Measurements from ENCODE around the gene TRPV6.
A peak's percentile ranks its signal among the peaks of the same experiment; 100 is the strongest.

TRPV6 gene

DNA sequence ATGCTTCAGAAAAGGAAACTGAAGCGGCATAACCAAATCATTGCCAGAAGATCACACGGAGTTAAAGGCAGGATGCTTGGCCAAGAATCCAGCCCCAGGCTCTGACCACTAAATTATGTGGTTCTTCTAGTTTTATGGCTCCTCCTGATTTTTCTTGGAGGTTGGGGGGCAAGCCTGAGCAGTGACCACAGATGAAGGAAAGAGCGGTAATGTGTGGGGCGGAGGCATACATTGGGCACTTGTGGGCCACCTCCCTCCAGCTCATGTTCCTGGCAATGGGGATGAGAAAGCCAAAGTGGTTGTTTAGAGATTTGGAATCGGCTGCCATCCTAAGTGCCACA, 3.2 kb downstream of the TRPV6 start:
- DNase-seq: peak; percentile 39

DNA sequence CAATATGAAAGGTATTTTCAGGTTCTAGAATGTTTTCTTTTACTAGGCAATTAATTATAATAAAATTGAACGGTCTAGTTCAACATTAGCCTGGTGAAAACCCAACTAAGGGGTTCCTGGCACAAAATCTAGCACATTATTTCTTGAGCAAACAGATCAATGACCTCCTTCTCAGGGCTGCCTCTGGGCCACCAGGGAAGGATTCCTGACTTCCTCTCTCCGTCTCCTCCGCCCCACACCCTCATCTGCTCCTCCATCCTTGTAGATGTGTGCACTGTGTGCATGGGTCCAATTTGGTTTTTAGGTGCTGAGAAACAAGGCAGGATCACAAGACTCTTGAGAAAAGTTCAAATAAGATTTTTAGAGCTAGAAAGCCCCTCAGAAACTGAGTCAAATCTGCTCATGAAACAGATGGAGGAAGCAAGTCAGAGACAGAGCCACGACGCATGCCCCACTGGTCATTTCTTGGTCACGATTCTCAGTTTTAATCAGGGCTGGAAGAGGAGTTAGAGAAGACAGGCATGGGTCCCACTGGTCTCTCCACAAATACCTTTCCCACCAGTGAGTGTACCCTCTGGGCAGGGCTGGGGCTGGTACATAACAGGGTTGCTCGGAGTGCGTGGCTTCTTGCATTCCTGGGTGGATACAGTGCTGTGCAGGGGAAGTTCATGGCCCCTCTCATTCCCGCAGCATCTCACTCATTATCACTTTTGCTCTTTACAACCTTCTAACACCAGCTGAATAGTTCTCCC, 3.8 kb downstream of the TRPV6 start:
- DNase-seq: no peak

DNA sequence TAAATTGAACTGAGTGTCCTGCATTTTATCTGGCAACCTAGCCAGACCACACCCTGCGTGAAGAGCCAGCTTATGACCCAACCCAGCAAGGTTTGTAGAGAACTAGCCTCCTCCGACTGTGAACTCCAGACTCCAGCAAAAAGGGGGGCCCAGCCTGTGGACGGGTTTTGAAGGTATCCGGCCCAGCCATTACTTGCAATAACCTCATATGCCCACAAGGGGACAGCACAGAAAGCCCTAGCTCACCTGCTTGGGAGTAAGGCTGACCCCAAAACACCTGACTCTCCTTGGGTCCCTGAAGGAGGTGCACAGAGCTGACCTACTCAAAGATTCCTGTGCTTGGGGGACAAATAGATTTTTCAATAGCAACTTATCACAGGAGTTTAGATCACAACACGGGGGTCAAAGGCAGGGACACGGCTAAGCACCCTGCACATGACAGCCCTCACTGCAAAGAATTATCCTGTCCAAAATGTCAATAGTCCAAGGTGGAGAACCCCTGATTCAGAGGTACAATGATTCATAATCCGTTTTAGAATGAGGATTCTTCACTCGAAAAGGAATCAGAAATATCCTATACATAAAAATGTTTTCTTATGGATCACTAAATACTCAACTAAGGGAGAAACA, 4.6 kb downstream of the TRPV6 start:
- DNase-seq: no peak

DNA sequence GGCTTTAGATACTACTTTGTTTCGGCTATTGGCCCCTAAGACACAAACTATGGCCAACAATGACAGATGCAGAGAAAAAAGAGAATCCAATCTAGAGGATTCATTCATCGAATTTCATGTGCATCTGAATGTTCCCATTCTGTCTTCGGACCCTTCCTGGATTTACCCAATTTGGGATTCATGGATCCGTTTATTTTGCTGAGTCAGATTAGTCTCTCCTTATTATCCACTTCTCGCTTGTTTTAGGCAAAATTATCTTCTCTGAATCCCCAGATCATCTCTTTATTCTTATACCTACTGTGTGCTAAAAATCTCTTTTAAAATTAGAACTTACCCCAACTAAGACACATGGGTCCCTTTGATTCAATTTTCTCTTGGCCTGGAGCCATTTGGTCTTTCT, 6.5 kb downstream of the TRPV6 start:
- no peak for DNase-seq

DNA sequence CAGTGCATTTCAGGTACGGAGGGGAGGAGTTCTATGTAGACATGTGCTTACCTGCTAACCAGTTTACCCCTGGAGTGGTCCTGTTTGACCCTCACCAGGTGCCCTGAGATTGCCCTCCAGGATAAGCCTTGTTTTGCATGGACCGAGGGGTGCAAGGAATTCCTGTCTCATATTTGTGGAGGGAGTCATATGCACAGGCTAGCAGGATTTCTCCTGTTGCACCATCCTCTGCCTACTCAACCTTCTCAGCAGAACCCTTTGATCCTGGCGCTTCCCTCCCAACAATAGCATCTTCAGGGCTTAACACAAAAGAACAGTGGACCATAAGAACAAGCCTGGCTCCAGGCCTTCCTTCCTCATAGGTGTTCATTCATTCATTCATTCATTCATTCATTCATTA, 7.2 kb downstream of the TRPV6 start:
- no peak for DNase-seq

DNA sequence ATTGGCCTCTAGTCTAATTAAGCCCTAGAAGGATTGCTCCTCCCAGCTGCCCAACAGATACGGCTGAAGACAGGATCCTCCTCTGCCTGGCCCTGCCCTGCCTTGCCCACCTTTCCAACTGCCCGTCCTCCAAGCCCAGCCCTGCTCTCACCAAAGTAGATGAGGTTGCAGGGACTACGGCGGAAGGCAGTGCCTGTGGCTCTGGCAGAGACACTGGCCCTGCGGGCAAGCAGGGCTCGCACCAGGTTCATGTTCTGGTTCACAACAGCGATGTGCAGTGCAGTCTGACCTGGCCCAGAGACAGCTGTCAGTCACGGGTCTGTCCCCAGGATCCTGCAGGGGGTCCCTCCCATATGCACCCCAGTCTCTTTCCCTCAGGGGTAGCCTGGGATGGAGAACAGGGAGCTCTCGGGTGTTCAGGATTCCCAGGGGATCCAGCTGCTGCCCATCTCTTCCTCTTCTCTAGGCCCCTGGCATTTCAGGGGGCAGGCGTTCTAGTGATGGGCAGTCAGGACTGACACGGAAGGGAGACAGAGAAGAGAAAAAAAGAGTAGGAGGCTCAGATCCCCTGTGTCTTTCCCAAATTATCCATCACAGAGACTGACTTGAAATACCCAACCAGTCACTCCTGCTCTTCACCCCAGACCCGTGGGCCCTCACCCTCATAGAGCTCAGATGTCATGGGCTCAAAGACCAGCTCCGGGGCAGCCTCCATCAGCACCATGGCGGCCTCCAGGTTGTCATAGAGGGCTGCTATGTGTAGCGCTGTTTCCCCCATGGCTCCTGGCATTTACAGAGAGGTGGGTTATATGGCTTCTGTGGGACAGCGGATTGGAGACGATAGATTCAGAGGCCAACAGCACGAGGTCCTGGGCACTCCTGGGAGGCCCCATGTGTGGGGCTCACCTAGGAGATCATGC, 8.3 kb downstream of the TRPV6 start:
- DNase-seq: no peak

DNA sequence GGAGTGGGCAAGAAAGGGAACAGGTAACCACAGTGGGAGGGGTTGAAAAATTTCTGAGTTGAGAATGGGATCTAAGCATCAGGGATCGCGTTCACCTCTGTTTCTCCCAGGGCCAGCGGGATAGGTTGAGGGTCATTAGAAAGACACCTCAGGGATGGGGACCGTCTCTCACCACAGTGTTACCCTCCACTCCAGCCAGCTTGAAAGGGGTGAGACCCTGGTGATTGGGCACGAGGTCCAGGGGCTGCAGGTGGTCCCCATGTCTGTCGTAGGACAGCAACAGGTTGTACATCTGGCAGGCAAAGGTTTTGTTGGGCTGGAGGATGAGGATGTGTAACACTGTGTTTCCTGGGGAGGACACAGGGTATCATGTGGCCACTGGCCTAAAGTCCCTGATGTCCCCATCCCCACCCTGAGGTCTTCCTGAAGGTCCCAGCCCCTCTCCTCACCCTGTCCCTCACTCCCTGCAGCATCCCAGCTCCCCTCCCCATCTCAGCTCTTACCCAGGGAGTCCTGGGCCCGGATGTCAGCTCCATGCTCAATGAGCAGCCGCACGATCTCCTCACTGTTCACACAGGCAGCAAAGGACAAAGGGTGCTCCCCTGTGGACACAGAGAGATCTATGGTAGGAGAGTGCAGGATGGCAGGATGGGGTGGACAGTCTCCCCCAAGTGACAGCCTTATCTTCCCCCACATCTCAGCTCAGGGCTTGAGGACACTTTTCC, 9.1 kb downstream of the TRPV6 start:
- DNase-seq: no peak

DNA sequence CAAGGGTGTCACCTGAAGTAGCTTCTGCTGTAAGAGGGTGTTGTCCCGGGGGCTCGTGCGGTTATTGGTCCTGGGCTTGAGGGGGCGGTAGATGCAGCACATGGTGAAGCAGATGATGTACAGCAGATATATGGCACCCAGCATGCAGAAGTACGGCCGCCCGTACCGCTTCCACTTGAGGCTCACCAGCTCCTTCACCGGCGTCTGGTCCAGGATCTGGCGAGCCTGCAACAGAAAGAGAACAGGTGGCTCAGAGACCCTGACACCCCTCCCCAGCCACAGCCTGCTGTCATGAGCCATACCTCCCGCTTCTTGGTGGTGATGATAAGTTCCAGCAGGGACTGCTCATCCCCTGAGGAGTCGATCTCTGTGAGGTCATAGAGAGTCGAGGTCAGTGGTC, 10.1 kb downstream of the TRPV6 start:
- no peak for DNase-seq

DNA sequence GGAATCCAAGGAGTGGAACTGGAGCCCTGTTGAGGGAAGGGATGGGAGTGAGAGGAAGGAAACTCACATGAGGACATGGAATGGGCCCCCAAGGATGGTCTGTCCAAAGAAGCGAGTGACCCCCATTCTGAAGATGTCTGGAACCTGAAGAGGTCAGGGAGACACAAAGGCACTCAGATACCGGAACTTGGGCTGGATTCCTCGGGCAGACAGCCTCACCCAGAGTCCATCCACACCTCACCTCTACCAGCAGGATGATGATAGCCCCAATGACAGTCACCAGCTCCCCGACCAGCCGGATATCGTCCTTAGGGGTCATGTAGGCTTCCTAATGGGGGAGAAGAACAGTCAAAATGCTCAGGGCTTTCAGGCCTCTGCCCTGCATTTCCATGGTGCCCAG, 10.7 kb downstream of the TRPV6 start:
- no peak for DNase-seq

DNA sequence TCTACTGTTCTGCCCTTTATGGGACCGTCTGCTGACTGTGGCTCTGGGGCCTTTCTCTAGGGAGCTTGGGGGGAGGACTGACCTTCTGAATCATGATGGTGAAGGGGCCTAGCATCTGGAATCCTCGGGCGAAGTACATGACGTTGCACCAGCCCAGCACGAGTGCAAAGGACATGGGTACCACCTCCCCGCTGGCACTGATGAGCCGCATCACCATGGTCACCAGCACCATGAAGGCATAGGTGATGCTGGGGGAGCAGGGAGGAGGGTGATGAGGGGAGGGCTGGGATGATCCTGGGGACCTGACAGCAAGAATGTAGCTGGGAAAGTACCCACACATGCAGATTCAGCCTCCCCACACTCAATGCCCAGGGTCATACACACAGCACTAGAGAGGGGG, 11.1 kb downstream of the TRPV6 start:
- DNase-seq: no peak

DNA sequence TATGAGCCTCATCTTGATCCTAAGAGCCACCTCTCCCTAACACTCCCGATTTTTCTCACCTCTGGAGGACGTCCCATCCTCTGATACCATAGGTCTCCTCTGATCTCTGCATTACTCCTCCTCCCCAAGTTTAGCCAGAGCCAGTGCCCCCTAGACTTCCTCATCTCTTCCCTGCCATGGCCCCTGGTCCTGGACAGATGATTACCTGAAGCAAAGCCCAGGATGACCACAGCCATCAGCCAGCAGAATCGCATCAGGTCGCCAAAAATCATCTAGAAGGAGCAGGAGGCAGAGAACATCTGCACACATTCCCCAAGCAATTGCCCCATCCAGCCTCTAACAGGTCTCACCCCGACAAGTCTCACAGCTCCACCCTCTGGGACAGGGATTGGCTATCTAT, 11.7 kb downstream of the TRPV6 start:
- DNase-seq: no peak

DNA sequence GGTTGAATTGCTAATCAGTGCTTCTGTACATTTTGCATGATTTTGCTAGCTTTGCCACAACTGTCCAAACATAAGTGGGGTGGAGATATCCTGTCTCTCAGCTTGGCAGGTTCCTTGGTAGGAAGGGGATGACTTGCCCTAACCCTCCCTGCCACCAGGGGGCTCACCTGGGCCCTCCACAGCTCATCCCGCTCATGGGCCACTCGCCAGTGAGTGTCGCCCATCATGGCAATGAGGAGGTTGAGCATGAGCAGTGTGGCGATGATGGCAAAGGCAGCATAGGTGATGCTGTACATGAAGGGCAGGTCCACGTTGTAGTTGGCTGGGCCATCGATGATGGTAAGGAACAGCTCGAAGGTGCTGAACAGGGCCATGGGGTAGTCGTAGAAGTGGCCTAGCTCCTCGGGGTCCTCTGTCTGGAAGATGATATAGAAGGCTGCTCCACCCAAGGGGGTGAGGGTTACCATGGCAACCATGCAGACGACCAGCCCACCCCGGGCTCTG, 12.2 kb downstream of the TRPV6 start:
- DNase-seq: no peak

DNA sequence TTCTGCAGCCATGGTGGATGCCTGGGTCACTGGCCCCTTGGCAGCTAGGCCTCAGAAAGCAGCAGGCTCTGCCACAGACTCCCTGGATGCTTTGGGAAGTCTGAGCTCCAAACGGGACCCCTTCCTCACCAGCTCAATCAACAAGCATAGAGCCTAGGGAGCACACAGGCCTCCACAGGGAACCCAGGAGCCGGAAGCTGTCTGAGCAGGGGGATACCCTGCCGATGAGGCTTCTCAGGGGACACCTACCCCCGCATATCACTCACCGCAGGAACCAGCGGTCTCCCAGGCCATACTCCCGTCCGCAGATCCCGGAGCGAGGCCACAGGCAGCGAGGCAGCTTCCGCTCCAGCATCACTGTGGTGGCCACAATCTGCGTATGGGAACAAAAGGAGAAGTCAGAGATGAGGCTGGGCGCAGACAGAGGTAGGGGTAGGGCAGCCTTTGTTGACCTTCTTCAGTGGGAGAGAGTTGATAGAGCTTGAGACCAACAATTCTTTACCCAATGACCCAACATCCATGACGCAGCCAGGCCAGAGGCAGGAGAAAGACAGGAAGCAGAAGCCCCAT, 13.4 kb downstream of the TRPV6 start:
- DNase-seq: no peak

DNA sequence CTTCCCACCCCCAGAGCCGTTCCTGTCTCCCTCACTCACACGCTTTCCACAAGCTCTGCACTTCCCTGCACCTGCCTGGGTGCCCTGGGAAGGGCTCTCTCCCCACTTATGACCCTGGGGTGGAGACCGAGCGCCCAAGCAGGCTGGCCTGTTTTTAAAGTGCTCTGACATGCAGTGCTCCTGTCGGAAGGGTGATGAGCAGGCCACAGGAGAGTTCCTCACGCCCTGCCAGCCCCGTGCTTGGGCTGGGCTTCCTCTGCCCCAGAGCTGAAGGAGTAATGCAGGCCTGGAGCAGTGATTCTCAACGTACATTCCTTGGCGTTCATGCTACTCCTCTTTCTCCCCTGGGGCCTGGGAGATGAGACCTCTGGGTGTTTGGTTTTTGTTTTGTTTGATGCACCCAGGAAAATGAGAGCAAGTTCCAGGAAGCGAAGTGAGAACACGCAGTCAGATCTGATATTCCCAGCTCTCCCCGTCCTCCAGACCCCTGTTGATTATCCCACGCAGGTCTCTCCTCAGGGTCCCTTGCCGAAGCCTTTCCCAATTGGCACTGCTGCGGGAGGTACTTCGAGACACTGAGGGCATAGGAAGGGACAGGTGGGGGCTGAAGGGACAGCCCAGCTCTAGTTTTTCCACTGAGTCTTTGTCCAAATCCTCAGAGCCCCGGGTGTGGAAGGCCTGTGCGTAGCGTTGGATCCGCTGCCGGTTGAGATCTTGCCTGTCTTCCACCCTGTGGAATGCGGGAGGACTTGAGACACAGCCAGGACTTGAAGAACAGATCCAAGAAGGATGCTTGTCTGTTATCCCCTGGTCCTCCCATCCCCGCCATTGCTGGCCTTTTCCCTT, 14.1 kb downstream of the TRPV6 start:
- DNase-seq: no peak

DNA sequence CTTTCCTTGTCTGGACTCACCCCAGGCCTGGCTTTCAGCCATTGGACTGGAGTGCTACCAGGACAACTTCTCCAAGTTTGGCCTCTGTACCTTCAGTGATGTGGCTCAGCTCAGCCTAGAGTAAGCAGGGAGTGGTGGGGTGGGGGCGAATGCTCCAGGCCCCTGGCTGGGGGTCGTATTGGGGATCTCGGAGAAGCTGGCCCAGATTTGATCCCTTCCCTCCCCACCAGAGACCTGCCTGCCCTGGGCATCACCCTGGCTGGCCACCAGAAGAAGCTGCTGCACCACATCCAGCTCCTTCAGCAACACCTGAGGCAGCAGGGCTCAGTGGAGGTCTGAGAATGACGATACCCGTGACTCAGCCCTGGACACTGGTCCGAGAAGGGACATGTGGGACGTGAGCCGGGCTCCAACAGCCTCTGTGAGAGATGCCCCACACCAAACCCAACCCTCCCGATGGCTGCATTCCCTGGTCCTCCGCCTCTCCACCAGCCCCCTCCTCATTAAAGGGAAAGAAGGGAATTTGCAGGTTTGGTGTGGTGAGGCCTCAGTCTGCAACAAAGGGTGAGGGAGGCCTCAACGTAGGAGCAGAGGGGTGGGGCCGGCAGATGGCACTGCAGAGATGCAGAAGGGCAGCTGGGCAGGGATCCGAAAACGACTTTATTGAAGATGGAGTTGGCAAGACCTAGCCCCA, 14.8 kb downstream of the TRPV6 start:
- no peak for DNase-seq

DNA sequence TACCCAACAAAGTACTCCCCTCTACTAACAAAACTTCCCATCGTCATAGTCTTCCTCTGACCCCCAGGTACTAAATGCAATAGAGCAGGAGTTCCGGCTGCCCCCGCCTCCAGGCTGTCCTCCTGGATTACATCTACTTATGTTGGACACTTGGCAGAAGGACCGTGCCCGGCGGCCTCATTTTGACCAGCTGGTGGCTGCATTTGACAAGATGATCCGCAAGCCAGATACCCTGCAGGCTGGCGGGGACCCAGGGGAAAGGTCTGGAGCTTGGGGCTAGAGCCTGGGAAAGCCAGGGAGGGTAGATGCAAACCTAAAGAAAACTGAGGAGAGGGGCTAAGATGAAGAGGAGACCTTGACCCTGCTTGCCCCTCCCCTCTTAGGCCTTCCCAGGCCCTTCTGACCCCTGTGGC, 15.4 kb downstream of the TRPV6 start:
- no peak for DNase-seq

DNA sequence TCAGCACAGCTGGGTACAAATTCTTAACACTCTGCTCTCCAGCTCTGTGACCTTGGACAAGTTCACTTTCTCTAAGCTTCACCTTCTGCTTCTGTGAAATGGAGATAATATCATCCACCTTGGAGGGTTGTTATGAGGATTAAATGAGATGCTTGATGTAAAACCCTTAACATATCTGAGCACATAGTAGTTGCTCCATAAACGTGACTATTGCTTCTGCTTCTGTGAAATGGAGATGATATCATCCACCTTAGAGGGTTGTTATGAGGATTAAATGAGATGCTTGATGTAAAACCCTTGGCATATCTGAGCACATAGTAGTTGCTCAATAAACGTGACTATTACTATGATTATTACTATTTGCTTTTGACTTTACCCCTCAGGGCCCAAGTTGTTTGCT, 16.1 kb downstream of the TRPV6 start:
- DNase-seq: no peak

DNA sequence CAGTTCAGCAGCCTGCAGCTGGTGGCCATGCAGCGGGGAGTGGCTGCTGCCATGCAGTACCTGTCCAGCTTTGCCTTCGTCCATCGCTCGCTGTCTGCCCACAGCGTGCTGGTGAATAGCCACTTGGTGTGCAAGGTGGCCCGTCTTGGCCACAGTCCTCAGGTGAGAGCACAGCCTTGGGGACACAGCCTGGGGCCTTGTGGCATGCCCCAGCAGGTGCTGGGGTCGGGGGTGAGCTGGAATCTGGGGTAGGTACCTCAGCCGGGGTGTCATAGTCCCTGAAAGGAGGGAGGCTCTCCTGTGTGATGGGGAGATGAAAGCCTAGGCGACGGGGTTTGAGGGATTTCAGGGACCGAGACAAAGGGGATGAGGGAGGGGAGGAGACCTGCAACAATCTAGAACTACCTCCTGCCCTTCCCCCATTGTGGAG, 16.5 kb downstream of the TRPV6 start:
- no peak for DNase-seq

DNA sequence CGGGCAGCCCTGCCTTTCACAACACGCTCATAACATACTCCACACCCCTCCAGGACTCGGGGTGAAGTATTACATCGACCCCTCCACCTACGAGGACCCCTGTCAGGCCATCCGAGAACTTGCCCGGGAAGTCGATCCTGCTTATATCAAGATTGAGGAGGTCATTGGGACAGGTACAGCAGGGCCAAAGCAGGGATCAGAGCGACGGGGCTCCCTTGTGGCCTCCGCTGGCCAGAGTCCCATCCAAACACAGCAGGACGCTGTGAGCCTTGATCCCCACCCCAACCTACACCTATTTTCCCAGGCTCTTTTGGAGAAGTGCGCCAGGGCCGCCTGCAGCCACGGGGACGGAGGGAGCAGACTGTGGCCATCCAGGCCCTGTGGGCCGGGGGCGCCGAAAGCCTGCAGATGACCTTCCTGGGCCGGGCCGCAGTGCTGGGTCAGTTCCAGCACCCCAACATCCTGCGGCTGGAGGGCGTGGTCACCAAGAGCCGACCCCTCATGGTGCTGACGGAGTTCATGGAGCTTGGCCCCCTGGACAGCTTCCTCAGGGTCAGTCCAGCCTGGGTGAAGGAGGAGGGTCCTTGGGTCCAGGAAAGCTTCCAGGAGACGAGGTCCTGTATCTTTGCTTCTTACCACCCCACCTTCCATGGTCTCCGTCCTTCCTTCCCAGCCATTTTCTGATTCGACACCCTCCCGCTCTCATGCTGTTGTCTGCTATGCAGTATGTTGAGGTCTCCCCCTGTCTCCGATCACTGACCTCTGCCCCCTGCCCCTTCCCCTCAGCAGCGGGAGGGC, 17.2 kb downstream of the TRPV6 start:
- DNase-seq: no peak
